Activated CD8-positive, alpha-beta memory T cell treated with anti-CD3 and anti-CD28 coated beads, Interleukin-2, amount 50 U/mL, for 4 hours (primary cell): ENCODE results near the gene CRYBG3.
A peak's percentile ranks its signal among the peaks of the same experiment; 100 is the strongest.
"Not testable (repeated sequence)": the region's sequence is repeated elsewhere in the genome, so short reads cannot be mapped to it uniquely, and the experiment has no call there.

Source experiments
- DNase-seq: peaks from one replicate; pipeline ENCODE4 v3.0.0-alpha.2; 2020

The CRYBG3 gene

GRCh38 chr3:97901313-97902248 is 79.8 kb downstream of the CRYBG3 start:
- DNase-seq = no peak

GRCh38 chr3:97909830-97910229 is 88.0 kb downstream of the CRYBG3 start:
- DNase-seq = not testable (repeated sequence)

GRCh38 chr3:97910236-97910831 is 88.5 kb downstream of the CRYBG3 start:
- peak; percentile 20 for DNase-seq

- no peak for DNase-seq
These were observed 89.1 kb downstream of the CRYBG3 start for GRCh38 chr3:97910931-97911351.

GRCh38 chr3:97911459-97911858 is 89.6 kb downstream of the CRYBG3 start:
- no peak for DNase-seq

GRCh38 chr3:97914388-97914787 is 92.6 kb downstream of the CRYBG3 start:
- no peak for DNase-seq

GRCh38 chr3:97916576-97916975 is 94.8 kb downstream of the CRYBG3 start:
- no peak for DNase-seq

- DNase-seq = no peak
These were observed 96.2 kb downstream of the CRYBG3 start for GRCh38 chr3:97917813-97918536.

GRCh38 chr3:97927704-97928103 is 105.9 kb downstream of the CRYBG3 start:
- no peak for DNase-seq

GRCh38 chr3:97928986-97929385 is 107.2 kb downstream of the CRYBG3 start:
- DNase-seq = no peak

- DNase-seq = no peak
These were observed 108.2 kb downstream of the CRYBG3 start for GRCh38 chr3:97930018-97930417.

- DNase-seq = no peak
These were observed 109.4 kb downstream of the CRYBG3 start for GRCh38 chr3:97931218-97931617.

- DNase-seq = no peak
These were observed 110.6 kb downstream of the CRYBG3 start for GRCh38 chr3:97932387-97932801.

GRCh38 chr3:97934980-97935695 is 113.3 kb downstream of the CRYBG3 start:
- DNase-seq = no peak

- no peak for DNase-seq
These were observed 114.0 kb downstream of the CRYBG3 start for GRCh38 chr3:97935842-97936241.

- no peak for DNase-seq
These were observed 115.4 kb downstream of the CRYBG3 start for GRCh38 chr3:97937205-97937604.

- no peak for DNase-seq
These were observed 116.6 kb downstream of the CRYBG3 start for GRCh38 chr3:97938444-97938843.

- DNase-seq = no peak
These were observed 117.6 kb downstream of the CRYBG3 start for GRCh38 chr3:97939401-97939800.

GRCh38 chr3:97940034-97940433 is 118.2 kb downstream of the CRYBG3 start:
- no peak for DNase-seq

GRCh38 chr3:97942801-97943546 is 121.2 kb downstream of the CRYBG3 start:
- no peak for DNase-seq

- no peak for DNase-seq
These were observed 126.7 kb downstream of the CRYBG3 start for GRCh38 chr3:97948351-97949109.
